Smooth muscle cell (in vitro differentiated cells): ENCODE measurements around the gene LEPR. TPM values are rescaled to one million over a fixed set of nuclear protein-coding genes. Genes with fewer than 3 reads are reported as not detected.

ENCODE experiments used
- DNase-seq: peaks from one replicate; lab custom pipeline; 2025; ENCODE audit not compliant: unreplicated experiment; lab: John Stamatoyannopoulos, UW
- H2AFZ ChIP-seq: fragments of 200-600 bp; sonication (generic); 2 replicates; pipeline ENCODE4 v1.6.0; 2016; ENCODE audit warnings: antibody characterized with exemption, low read depth, mild to moderate bottlenecking
- H3F3A ChIP-seq: fragments of 200-600 bp; sonication (generic); 2 replicates; pipeline ENCODE4 v1.6.0; 2017; ENCODE audit warnings: antibody characterized with exemption, low read depth
- H3K27ac ChIP-seq: fragments of 200-600 bp; sonication (generic); 2 replicates; pipeline ENCODE4 v1.5.1; 2016; ENCODE audit warnings: low read depth, mild to moderate bottlenecking
- H3K27me3 ChIP-seq: fragments of 200-600 bp; sonication (generic); 2 replicates; pipeline ENCODE4 v1.6.1; 2016; ENCODE audit warnings: low read depth, mild to moderate bottlenecking
- H3K36me3 ChIP-seq: fragments of 200-600 bp; sonication (generic); 2 replicates; pipeline ENCODE4 v1.5.1; 2016; ENCODE audit warnings: low read depth
- H3K4me1 ChIP-seq: fragments of 200-600 bp; sonication (generic); 2 replicates; pipeline ENCODE4 v1.5.1; 2016; ENCODE audit warnings: low read depth
- H3K4me2 ChIP-seq: fragments of 200-600 bp; sonication (generic); 2 replicates; pipeline ENCODE4 v1.6.0; 2016; ENCODE audit warnings: mild to moderate bottlenecking
- H3K4me3 ChIP-seq: fragments of 200-600 bp; sonication (generic); 2 replicates; pipeline ENCODE4 v1.5.1; 2016; ENCODE audit warnings: mild to moderate bottlenecking
- H3K79me2 ChIP-seq: fragments of 200-600 bp; sonication (generic); 2 replicates; pipeline ENCODE4 v1.6.0; 2016; ENCODE audit warnings: low read depth, mild to moderate bottlenecking
- H3K9ac ChIP-seq: fragments of 200-600 bp; sonication (generic); 2 replicates; pipeline ENCODE4 v1.6.0; 2016; ENCODE audit warnings: low read depth
- H3K9me3 ChIP-seq: fragments of 200-600 bp; sonication (generic); replicated peaks from 2 replicates; pipeline ENCODE4 v1.5.1; 2016; ENCODE audit warnings: low read depth
- H4K20me1 ChIP-seq: fragments of 200-600 bp; sonication (generic); 2 replicates; pipeline ENCODE4 v1.6.0; 2016; ENCODE audit warnings: low read depth
- WGBS: methylation state at CpG from one replicate; pipeline ENCODE4 v1.1.7; 2016; ENCODE audit warnings: low lambda C conversion rate; 5-methylcytosine and 5-hydroxymethylcytosine counted together
- polyA plus RNA-seq: library from polyadenylated mRNA; unstranded; fragments of >200 nt; fragmentation: Nextera tagmentation; extraction: Ambion mirVana; gene quantifications from 2 replicates; pipeline ENCODE4 v1.2.1, GENCODE V29; 2016
- total RNA-seq: library from RNA; depleted of rRNA; stranded (reverse); fragments of >200 nt; gene quantifications from 2 replicates; pipeline ENCODE4 v1.2.3, GENCODE V29; 2014
- TF ChIP-seq, protein P1 (sequence below): fragments of 200-600 bp; sonication (generic); IDR thresholded peaks from 2 replicates; pipeline ENCODE4 v1.5.1; 2017; ENCODE audit warnings: borderline replicate concordance, mild to moderate bottlenecking, antibody characterized with exemption; ENCODE audit not compliant: insufficient read depth, poor library complexity, severe bottlenecking

Gene LEPR
- total and polyA plus RNA-seq, 2 experiments from 2014 or later, result 9.3 to 15.1 TPM

DNA sequence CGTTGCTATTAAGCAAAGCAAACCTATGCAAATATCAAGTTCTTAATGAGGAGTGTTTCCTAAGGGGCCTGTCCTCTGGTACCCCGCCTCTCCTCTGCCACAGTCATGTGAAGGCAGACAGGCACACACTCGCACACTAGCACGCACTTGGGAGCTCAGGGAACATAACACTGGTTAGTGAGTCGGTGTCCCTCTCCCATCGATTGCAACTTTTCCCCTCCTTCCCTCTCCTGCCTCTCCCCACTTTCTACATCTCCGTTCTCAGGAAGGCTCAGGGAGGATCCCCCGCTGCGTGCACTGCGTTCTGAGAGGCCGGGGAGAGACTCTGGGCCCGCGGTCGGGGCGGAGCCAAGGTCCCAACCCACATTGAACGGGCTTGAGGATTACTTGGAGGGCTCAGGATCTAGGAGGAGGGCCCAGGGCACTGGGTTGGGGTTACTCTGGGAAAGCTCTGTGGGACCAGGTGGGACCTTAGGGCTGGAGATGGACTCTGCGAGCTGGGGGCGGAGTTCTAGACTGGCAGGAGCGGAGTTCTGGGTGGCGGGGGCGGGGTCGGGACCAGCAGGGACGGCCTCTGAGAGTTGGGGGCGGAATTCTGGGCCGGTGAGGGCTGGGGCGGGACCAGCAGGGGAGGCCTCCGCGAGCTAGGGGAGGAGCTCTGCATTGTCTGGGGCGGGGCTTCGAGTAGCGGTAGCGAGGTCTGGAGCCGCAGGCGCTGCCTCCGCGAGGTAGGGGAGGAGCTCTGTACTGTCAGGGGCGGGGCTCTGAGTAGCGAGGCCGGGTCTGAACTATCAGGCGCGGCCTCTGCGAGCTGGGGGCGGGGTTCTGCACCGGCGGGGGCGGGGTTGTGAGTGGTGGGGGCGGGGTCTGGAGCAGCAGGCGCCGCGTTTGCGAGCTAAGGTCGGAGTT is 533 bp upstream of the LEPR start:
- H3K4me1 ChIP-seq, result peaks cover 5% of the 10 kb centered on the region
- H3K9me3 ChIP-seq, result no peaks in the 10 kb centered on the region
- TF ChIP-seq, protein P1, sequence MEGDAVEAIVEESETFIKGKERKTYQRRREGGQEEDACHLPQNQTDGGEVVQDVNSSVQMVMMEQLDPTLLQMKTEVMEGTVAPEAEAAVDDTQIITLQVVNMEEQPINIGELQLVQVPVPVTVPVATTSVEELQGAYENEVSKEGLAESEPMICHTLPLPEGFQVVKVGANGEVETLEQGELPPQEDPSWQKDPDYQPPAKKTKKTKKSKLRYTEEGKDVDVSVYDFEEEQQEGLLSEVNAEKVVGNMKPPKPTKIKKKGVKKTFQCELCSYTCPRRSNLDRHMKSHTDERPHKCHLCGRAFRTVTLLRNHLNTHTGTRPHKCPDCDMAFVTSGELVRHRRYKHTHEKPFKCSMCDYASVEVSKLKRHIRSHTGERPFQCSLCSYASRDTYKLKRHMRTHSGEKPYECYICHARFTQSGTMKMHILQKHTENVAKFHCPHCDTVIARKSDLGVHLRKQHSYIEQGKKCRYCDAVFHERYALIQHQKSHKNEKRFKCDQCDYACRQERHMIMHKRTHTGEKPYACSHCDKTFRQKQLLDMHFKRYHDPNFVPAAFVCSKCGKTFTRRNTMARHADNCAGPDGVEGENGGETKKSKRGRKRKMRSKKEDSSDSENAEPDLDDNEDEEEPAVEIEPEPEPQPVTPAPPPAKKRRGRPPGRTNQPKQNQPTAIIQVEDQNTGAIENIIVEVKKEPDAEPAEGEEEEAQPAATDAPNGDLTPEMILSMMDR, result no peak
- no peaks in the 10 kb centered on the region for H3K27me3 ChIP-seq
- peaks cover 29% of the 10 kb centered on the region for H4K20me1 ChIP-seq
- H2AFZ ChIP-seq, result peak overlapping the region; percentile 100
- H3K9ac ChIP-seq, result peak overlapping the region; percentile 78
- H3K4me2 ChIP-seq, result peak overlapping the region; percentile 96
- H3K36me3 ChIP-seq, result no peaks in the 10 kb centered on the region
- peaks cover 36% of the 10 kb centered on the region for H3K79me2 ChIP-seq
- peak overlapping the region; percentile 90 for H3K4me3 ChIP-seq
- under 1% methylated on average over 23 of the region's 52 CpGs for WGBS
- peak overlapping the region; percentile 97 for H3K27ac ChIP-seq
- peaks cover 11% of the 10 kb centered on the region for H3F3A ChIP-seq
- peak; percentile 100 for DNase-seq

GRCh38 chr1:65421351-65422025 is 1.0 kb downstream of the LEPR start:
- Histone ChIP-seq H3K27ac (peak overlapping the region; percentile 97), H4K20me1 (peaks cover 43% of the 10 kb centered on the region), H3F3A (peaks cover 11% of the 10 kb centered on the region), H2AFZ (peak overlapping the region; percentile 86), H3K4me2 (peak overlapping the region; percentile 93), H3K9me3 (no peaks in the 10 kb centered on the region), H3K79me2 (peaks cover 44% of the 10 kb centered on the region), H3K9ac (peak overlapping the region; percentile 94), H3K4me1 (peaks cover 10% of the 10 kb centered on the region), H3K36me3 (no peaks in the 10 kb centered on the region), H3K27me3 (no peaks in the 10 kb centered on the region), H3K4me3 (peak overlapping the region; percentile 90)
- no peak for DNase-seq
- whole genome bisulfite sequencing, result 15% methylated on average over 13 of the region's 13 CpGs
- TF ChIP-seq, protein P1, result no peak

DNA sequence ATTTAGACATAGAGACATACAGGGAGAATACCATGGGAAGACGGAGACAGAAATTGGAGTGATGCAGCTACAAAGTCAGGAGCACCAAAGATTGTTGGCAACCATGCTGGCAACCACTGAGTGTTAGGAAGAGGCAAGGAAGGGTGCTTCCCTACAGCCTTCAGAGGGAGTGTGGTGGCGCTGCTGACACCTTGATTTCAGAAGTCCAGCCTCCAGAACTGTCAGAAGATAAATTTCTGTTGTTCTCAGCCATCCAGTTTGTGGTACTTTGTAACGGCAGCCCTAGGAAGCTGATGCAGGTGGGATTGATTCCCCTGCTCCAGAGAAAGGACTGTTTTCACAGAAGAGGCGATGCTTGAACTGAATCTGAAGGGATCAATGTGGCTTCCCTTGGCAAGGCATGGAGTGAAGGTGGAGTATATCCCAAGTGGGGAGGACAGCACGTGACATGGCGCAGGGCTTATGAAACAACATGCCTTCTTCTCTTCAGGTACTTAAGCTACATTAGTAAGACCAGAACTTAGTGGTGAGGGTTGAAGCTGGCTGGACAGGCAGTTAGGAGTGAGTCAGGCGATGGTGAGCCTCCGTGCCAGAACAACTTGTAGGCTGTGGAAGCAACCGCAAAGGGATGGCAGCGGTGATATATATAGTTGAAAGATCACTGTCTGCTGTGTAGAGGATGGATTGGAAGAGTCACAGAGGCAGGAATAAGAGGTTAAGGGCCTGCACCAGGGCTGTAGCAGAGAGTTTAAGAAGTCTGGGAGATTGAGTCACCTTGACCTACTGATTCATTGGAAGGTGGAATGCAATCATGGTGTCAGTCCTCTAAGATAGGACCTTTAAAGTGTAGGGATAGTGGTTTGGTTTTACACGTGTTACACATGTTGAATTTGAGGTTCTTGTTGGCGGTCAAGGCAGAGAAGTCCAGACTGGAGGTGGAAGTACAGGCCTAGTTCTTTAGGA is 2.1 kb downstream of the LEPR start:
- no peak for DNase-seq
- H3K4me1 ChIP-seq, result peaks cover 10% of the 10 kb centered on the region

More for the DNA sequence above, 2.1 kb downstream of the LEPR start:
- Histone ChIP-seq H3F3A (peaks cover 11% of the 10 kb centered on the region), H3K79me2 (peaks cover 50% of the 10 kb centered on the region), H2AFZ (no peak overlapping the region), H3K27me3 (no peaks in the 10 kb centered on the region), H3K4me3 (peak overlapping the region; percentile 90), H3K9me3 (no peaks in the 10 kb centered on the region), H3K27ac (peak overlapping the region; percentile 97), H4K20me1 (peaks cover 46% of the 10 kb centered on the region), H3K9ac (no peak overlapping the region), H3K4me2 (peak overlapping the region; percentile 93), H3K36me3 (no peaks in the 10 kb centered on the region)
- 90% methylated on average over 12 of the region's 12 CpGs for WGBS
- TF ChIP-seq, protein P1, result no peak
